Germinal center (tissue), 1 donor: ENCODE measurements around the gene RB1.
A peak's percentile ranks its signal among the peaks of the same experiment; 100 is the strongest.
"Not testable (repeated sequence)": the region's sequence is repeated elsewhere in the genome, so short reads cannot be mapped to it uniquely, and the experiment has no call there.

ENCODE experiments used
- DNase-seq: peaks from one replicate; pipeline ENCODE4 v3.0.0; 2012; ENCODE audit warnings: mixed read lengths, low spot score

Gene RB1

GRCh38 chr13:48297131-48297786 lies 6.3 kb upstream of the RB1 start:
- no peak for DNase-seq

DNA sequence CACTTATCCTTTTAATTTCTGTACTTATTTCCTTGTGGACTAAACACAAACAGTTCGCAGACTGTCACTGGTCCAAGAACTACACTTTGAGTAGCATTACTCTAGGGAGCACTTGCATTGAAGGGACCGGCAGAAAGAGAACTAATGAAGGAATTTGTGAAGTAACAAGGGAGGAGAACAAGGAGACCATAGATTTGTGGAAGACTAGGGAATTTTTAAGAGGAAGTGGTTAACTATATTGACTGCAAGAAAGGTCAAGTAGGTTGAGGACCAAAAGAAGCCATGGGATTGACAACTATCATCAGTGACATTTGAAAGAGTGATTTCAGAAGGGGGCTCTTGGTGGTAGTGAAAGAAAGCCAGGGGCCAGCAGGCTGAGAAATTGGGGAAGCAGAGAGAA lies 4.0 kb upstream of the RB1 start:
- no peak for DNase-seq

- DNase-seq = no peak
Observed at GRCh38 chr13:48302871-48303358, 636 bp upstream of the RB1 start.

- DNase-seq = peak; percentile 84
Observed at GRCh38 chr13:48304143-48304876, 759 bp downstream of the RB1 start.

DNA sequence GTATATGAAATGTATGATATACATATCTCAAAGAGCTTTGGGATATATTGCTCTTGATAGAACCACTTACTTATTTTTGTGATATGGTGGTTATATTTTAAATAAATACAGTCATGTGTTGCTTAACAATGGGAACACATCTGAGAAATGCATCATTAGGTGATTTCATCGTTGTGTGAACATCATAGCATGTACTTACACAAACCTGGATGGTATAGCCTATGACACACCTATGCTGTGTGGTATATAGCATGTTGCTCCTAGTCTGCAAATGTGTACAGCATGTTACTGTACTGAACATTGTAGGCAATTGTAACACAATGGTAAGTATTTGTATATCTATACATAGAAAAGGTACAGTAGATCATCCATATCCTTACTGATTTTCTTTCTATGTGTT lies 7.7 kb downstream of the RB1 start:
- no peak for DNase-seq

DNA sequence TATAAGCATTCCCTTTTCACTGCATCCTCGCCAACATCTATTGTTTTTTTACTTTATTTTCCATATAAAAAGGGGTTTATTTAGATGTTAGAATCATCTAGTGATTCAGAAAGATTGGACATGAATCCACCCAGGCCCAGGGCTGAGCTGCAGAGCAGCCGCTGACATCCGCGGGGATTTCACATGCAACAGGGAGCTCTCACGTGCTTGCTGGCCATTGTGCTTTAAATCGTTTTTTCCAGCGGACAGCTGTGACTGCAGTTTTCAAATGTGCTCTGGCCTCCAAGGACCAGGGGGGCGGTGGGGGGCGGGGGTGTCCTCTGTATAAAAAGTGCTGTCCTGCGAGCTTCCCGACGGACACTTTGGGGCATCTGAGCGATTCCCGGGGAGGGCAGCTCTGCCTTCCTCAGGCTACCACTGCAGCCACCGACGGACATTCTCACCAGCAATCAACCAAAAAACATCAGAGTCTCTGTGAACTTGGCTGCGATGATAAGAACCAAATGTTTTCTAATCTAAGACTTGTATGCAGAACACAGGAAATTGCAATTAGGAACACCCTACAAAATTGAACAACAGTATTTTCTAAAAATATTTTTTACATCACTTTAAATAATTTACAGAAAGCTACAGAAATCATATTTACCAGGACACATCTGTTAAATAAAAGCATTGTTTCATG lies 12.6 kb downstream of the RB1 start:
- no peak for DNase-seq

DNA sequence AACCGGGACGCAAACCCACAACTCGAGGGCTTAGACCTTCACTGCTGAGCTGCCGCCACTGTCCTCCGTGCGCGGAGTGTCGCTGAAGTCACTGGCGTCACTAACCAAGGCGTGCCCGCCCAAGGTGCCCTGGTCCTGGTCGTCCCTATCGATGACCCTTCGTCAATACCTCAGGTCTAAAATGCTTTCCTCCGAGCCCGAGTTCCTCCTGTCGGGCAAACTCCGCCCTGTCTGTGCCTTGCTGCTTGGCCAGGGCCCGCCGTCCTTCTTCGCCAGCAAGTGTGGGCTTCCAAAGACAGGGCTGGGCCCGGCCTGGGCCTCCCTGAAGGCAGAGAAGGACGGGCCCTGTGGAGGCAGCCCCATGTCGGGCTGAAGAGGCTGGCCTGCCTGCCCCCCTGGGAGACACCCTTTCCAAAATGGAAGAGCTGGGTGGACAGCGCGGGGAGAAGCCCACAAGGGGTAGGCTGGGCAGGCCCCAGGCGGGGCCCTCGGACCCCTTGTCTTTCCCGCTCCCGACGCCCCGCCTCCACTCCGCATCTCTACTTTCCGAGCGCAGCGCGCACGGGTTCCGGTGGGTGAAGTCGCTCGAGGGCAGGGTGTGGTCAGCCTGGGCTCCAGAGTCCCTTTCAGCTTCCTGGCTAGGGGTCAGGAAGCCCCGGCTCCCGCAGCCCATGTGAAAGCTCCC lies 13.4 kb downstream of the RB1 start:
- no peak for DNase-seq

- DNase-seq = no peak
Observed at GRCh38 chr13:48317511-48318376, 14.2 kb downstream of the RB1 start.

- no peak for DNase-seq
Observed at GRCh38 chr13:48318377-48318811, 14.8 kb downstream of the RB1 start.

GRCh38 chr13:48318821-48319511 lies 15.4 kb downstream of the RB1 start:
- no peak for DNase-seq

DNA sequence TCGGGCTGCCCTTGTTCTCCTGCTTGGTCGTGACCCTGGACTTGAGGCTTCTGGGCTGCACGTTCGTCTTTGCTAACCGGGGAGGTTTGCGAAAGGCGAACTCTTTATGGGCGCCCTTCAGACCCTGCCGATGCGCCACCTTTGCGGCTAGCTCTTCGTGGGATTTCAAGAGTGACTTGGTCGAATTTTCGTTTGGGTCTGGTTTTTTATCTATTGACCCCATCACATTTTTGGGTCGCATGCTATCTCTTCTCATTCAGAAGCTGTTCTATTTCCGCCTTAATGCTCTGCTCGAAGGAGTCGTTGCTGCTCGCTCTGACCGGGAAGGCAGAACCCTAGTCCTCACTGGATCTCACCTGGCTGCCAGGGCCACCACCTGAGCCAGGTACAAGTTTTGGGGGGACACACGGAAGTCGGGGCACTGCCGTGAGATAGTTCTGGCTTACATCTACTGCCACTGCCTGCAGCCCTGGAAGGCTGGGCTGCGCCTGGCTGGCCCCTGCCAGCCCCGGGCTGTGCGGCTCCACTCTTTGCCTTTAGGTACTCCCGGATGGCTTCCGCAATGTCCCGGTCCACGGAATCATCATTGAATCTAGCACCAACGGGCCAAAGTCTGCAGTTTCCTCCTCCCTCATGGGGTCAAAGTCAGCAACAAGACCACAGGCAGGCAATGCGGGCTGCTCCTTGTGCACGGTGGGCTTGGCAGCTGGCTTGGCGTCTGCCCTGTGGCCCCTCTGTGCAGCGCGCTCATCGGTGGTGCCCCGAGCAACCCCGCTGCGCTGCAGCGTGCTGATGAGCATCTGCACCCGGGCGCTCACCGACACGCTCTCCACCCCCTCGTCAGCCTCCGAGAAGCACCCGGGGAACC lies 16.2 kb downstream of the RB1 start:
- no peak for DNase-seq

DNA sequence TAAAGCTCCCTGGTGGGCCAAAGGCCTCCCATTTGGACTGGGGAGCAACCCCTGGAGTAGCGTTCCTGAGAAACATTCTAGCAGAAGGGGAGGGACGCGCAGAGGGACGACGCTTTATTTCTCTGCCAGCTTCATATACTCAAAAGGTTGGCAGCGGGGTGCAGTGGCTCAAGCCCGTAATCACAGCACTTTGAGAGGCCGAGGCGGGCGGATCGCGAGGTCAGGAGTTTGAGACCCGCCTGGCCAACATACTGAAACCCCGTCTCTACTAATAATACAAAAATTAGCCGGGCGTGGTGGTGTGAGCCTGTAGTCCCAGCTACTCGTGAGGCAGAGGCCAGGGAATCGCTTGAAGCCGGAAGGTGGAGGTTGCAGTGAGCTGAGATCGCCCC lies 16.8 kb downstream of the RB1 start:
- DNase-seq = no peak

- DNase-seq = no peak
Observed at GRCh38 chr13:48320891-48321510, 17.4 kb downstream of the RB1 start.

DNA sequence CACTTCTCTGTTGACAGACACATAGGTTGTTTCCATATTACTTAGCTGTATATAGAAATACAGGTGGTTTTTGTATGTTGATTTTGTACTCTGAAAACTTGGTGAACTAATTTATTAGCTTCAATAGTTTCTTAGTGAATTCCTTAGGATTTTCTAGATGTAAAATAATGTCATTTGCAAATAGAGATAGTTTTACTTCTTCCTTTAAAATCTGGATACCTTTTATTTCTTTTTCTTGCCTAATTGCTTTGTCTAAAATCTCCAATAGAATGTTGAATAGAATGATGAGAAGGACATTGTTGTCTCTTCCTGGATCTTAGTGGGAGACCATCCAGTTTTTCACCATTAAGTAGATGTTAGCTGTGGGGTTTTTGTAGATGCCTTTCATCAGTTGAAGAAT lies 18.7 kb downstream of the RB1 start:
- DNase-seq = no peak

GRCh38 chr13:48333976-48334375 lies 30.4 kb downstream of the RB1 start:
- DNase-seq = no peak

DNA sequence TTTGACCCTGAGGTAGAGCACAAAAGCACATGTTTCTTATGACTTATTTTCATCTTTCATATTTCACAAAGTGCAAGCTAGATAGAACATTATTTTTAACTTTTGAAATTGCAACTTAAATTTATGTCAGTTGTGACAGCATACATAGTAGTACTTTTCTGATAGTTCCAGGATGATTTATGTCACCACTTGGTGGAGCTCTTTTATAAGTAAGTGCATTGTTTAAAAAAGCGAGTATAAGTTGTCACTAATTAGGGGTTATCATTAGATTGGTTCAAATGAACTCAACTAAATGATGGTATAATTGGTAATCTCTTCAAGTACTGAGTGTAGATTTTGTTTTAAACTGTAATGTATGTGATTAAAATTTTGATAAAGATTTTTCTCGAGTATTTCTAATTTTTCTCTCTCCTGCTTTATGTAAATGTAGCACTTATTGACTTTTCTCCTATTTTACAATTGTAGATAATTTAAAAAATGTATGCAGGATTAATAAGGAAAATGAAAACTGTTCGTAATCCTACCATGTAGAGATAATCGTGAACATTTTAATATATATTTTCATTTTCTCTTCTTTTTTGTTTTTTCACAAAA lies 31.1 kb downstream of the RB1 start:
- DNase-seq = no peak

- not testable (repeated sequence) for DNase-seq
Observed at GRCh38 chr13:48339198-48339597, 35.6 kb downstream of the RB1 start.

DNA sequence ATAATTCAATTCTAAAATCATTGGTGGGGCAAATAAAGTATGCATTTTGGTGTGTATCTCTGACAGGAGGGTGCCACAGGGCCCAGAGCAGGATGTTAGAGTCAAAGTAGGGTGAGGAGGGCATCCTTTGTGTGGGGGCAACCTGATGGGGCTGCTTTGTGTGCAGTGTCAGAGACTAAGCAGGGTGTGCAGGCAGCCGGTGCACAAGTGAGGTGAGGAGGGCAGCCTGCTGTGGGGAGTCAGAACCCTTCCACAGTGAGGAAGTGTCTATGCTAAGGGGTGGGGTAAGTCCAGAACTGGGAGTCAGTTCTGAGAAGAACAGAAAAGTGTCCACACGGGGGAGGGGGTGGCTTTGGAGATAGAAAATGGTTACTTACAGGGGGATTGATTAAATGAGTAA lies 40.7 kb downstream of the RB1 start:
- DNase-seq = no peak

- no peak for DNase-seq
Observed at GRCh38 chr13:48346583-48346982, 43.0 kb downstream of the RB1 start.
